GM18499 (cell line): ENCODE results near the gene CASQ1.

Experiments
- ATAC-seq: cut with Tn5 transposase; IDR thresholded peaks from one replicate; pipeline ENCODE4 v1.9.1; 2021; ENCODE audit warnings: moderate number of reproducible peaks; ENCODE audit not compliant: insufficient read depth, unreplicated experiment

The CASQ1 gene

GRCh38 chr1:160200786-160201185 lies 10.4 kb downstream of the CASQ1 start:
- no peak for ATAC-seq

DNA sequence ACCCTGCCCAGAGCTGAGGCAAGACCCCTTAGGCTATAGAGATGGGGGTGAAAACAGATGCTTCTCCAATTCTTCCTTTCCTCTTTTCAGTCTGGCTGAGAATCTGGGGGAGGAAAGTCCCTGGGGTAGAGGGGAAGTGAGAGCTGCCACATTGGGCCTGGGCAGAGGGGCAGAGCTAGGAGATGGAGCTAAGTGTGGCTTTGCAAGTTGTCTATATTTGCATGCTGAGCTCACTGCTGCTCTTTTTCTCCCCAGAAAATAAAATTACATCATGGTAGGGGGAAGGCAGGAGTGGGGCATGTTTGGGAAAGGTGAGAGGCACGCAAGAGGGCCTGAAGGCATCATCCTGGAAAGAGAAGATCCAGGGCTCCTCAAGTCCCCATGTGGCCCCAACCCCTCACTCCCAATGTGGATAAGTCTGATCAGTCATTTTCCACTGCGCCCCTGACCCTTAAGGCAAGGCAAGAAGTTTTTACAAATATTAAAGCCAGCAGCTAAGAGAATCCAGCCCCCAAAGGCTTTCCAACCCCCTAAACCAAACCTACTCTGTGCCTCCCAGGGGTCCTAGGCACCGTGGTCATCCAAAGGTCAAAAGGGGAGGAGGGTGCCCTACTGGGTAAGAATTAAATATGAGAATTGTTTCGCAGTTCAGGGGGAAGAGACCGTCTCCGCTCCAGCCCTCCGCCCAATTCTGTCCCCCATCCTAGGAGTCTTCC lies 14.3 kb downstream of the CASQ1 start:
- no peak for ATAC-seq

GRCh38 chr1:160205242-160206035 lies 15.1 kb downstream of the CASQ1 start, which contains the start of gene PEA15:
Gene PEA15 (plus strand): TSS chr1:160205384. CDS start chr1:160211545, 6,161 bp downstream.
- ATAC-seq, result no peak

DNA sequence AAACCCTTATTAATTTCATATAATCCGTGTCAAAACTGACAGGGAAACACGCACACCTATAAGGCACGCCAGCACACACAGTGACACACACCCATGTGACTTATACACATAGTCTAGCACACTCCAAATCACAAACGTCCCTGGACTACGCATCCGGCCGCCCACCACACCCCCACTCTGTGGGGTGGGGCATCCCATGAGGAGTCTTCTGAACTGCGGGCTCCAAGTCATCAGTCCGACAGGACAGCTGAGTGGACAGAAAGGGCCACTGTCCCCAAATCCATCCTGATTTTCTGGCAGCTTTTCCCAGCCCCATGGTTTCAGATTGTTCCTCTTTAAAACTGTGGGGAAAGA lies 15.6 kb downstream of the CASQ1 start:
- no peak for ATAC-seq

DNA sequence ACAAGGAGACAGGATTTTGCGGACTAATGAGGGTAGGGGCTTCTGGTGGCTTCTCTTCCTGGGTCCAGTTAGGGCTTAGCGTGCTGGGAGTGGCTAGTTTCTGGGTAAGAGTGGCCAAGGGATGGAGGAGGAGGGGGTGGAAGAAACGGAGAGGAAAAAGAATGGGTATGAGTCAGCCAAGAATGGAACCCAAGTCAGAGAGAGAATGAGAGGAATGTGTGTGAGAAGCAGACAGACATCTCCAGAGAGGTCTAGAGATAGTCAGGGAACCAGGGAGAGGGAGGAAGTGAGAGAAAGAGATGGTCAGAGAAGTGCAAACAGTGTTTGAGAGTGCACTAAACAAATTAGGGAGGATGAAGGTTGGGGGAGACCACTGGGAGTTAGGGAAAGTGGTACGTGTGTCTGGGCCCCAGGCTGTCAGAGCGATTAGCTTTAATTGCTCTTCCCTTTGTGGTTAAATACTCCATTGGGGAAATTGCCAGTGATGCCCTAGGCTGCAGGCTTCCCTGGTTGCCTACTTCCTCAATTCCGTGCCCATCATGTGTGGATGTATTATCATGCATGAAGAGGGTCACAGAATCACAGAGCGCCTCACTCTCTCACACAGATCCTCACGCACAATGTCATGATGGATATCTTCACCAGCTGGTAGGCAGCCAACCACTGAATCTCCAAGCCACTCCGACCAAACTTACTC lies 16.2 kb downstream of the CASQ1 start:
- ATAC-seq, result no peak

DNA sequence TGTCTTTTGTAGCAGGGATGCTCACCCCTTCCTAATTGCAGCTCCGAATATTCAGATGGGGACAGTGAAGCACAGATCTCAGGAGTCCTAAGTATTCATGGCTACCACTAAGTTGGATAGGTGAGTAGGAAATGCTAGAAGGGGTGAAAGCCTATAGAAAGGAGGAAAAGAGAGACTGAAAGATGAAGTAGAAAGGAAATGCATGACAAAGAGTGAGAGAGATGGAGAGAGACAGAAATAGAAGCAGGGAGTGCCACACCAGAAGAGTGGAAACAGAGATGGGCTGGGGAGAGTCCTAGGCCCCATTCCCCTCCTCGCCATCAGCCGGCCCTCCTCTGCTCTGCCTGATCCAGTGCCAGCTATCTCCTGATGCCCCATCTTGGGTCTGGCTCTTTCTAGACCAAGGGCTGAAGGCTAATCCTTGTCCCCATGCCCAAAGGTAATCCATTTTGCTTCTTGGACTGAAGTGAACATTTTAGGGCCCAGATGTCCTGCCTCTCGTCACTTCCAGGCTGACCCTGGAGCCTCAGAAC lies 16.8 kb downstream of the CASQ1 start:
- no peak for ATAC-seq

DNA sequence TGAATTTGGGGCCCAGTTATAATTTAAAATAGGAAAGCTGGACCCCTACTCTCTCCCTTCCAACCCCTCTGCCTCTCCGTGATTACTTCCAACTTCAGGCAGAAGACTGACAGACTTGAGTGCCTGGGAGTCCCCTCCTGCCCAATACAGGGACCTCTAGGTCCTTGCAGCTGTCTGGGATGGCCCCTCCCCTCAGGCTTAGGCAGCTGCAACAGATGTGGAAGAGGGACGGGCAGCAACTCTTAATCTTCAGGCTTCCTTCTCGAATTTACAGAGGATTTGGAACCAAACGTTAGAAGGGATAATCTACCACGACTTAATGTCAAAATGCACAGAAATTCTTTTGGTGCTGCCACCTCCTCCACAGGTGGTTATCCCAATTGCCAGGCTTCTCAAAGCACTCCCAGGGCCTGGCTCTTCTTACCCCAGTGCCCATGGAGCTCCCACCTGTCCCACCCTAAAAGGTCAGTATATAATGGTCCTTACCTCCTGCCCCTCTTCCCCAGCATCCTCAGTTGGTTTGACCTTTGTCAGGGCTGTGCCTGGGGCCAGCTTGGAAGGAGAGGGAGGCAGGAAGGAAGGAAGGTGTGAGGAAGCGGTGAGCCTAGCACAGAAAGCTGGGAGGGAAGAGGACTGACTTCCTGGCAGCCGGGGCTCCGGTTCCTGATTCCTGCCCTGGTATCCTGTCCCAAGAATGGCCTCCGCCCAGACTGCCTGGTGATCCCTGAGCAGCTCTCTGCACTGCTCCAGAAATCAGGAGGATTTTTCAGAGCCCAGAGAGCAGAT lies 17.6 kb downstream of the CASQ1 start:
- no peak for ATAC-seq

DNA sequence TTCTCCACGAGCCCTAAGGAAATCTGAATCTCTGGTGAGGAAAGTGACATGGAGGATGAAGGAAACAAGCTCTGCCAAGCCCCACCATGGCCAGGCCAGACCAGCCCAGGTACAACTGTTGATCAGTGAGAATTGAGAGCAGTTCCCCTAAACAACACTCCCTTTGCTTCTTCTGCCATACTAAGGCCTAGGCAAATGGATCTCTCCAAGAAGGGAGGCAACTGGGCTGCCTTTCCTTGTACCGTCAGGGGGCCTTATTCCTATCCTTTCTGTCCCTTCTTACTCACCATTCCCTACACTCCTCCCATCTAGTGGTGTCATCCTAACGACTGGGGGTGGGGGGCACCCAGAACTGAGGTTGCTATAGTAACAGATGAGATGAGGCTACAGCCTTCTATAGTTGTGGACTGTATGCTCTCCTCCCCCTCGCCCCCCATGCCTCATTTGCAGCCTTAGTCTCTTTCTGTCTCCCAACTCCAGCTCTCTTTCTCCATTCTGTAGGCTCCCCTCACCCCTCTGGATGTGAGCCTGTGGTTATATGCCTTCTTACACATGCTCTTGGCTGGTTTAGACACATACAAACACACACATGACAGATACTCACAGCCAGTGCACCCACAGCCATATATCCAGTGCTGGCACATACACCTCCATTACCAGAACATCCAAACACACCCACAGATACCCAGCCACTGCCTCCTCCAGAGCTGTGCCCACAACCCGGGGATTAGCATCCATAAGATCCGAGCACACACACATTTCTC lies 18.4 kb downstream of the CASQ1 start:
- ATAC-seq, result no peak

DNA sequence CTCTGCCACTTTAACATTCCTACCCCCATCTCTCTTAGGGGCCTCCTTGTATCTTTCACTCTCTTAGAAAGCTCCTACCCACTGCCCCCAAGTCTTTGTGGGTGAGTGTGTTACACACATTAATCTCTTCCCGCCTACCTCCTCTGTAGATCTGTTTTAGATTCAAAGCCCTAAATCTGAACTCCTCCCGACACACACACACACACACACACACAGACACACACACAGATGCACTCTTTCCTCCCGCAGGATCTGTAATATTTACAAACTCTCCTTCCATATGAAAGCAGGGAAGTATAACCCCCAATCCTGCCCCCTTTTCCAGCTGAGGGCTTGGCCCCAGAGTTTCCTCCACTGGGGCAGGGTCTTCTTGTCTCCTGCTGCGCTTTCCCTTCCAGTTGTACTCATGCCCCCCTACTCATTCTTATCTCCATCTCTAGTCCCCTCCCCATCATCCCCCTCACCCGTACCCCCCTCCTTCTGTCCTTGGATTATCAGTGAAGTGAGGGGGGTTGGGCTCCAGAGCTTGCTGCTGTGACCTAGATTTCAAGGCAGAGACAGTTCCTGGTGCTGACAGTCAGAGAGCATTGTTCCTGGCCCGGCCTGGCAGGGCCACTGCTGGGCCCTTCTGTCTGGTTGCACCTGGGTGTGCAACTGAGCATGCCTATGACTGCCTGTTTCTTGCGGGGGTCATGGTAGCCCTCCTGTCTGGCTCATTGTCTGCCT lies 19.1 kb downstream of the CASQ1 start:
- no peak for ATAC-seq

- no peak for ATAC-seq
These were observed 20.2 kb downstream of the CASQ1 start for GRCh38 chr1:160210561-160210960.

DNA sequence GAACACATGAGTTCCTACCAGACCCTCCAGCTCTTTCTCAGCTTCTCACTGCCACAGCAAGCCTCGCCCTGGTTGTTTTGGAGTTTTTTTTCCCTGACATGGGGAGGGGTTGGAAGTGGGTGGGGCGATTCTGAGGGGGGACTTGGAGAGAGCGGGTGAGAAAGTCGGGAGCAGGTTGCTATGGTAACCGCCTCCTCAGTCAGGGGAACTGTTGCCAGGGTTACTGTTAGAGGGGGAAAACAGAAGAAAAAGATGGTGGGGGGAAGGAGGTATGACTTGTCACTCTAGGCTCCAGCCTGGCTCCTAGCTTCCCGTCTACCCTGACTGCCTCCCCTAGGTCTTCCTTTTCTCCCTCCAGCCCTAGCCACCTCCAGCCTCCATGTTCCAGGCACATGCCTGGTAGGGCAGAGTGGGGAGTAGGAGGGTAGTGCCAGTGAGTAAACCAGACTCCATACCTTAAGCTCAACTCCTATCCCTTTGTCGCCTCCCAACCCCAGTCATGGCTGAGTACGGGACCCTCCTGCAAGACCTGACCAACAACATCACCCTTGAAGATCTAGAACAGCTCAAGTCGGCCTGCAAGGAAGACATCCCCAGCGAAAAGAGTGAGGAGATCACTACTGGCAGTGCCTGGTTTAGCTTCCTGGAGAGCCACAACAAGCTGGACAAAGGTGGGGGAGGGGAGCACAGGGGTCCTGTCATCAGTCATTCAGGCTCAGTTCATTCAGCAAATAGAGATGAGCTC lies 20.8 kb downstream of the CASQ1 start:
- ATAC-seq, result no peak

DNA sequence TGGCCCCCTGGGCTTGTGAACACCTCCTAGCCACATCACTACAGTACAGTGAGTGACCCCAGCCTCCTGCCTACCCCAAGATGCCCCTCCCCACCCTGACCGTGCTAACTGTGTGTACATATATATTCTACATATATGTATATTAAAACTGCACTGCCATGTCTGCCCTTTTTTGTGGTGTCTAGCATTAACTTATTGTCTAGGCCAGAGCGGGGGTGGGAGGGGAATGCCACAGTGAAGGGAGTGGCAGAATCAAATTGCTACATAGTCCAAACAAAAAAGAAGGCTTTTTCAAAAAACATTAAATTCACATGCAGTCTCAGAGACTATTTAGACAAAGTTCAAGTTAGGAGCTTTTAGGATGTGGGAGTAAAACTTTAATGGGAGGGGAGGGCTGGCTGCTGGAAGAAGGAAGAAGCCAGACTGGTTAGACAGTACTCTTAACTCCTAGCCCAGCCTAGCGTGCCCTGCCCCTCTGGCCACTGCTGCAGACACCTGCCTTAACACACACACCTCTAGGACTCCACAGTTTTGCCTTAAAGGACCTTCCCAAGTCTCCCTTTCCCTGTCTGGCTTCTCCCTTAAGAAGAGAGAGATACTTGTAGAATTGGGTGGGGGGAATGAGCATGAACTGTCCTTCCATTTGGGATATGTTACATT lies 24.2 kb downstream of the CASQ1 start:
- ATAC-seq, result no peak

GRCh38 chr1:160216301-160216700 lies 25.9 kb downstream of the CASQ1 start:
- no peak for ATAC-seq

DNA sequence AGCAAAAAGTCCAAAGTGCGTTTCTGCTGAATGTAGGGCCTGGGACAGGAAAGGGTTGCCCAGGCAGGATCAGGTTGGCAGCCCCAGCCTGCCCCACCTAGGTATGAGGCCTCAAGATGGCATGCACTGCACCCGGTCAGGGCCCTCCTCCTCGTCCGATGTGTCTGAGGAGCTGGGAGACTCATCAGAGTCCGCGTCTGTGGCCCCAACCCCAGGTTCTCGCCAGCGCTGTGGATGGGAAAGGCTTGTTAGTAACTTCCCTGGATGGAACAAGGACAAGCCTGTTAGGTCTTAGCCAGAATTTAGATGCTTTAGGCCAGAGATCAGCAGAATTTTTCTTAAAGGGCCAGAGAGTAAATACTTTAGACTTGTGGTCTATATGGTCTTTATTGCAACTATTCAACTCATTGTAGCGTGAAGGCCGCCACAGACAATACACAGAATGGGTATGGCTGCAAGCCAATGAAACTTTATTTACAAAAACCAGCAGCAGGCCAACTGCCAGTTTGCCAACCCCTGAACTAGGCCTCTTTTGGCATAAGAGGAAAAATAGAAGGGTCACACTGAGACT lies 27.2 kb downstream of the CASQ1 start:
- ATAC-seq, result no peak

- ATAC-seq, result no peak
These were observed 28.9 kb downstream of the CASQ1 start for GRCh38 chr1:160219062-160219929.

- no peak for ATAC-seq
These were observed 29.9 kb downstream of the CASQ1 start for GRCh38 chr1:160220301-160220700.
